GM21528 (cell line): ENCODE results near the gene FAM210B.
"Not testable (repeated sequence)": the region's sequence is repeated elsewhere in the genome, so short reads cannot be mapped to it uniquely, and the experiment has no call there.

Experiments used
- ATAC-seq: cut with Tn5 transposase; IDR thresholded peaks from one replicate; pipeline ENCODE4 v1.9.1; 2021; ENCODE audit warnings: mild to moderate bottlenecking, moderate library complexity; ENCODE audit not compliant: unreplicated experiment, low FRiP score

The FAM210B gene

DNA sequence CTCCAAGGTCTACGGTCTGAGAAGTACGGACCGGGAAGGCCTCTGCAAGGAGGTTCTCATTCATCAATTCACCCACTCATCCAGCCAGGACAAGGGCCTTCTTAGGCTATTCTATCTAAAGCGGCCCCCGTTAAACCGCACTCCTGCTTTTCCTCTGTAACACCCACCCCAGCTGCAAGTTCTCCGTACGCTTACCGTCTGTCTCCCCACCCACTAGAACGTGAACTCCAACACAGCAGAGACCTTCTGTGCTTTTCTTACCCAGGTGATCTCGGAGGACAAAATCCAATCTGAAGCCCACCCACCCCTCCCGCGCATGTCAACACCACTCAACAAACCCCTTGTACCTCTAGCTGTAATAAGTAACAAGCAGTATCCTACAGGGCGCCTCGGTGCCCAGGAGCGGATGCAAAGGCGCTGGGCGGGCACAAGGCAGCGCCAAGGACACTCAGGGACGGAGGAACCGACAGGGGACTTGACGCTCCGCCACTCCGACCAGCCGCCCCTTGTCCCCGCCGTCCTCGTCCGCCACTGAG is 32.9 kb downstream of the FAM210B start:
- ATAC-seq = peak; percentile 44

- ATAC-seq = peak; percentile 96
These were observed 33.5 kb downstream of the FAM210B start, which contains the start of the genes AURKA and CSTF1 for GRCh38 chr20:56392132-56392880. Gene AURKA, minus strand, starts transcription at chr20:56392215. Its CDS starts 4,018 bp downstream, at chr20:56388197. Gene CSTF1, plus strand, starts transcription at chr20:56392645. Its CDS starts 2,908 bp downstream, at chr20:56395553.

- ATAC-seq = no peak
These were observed 34.2 kb downstream of the FAM210B start for GRCh38 chr20:56392881-56393482.

DNA sequence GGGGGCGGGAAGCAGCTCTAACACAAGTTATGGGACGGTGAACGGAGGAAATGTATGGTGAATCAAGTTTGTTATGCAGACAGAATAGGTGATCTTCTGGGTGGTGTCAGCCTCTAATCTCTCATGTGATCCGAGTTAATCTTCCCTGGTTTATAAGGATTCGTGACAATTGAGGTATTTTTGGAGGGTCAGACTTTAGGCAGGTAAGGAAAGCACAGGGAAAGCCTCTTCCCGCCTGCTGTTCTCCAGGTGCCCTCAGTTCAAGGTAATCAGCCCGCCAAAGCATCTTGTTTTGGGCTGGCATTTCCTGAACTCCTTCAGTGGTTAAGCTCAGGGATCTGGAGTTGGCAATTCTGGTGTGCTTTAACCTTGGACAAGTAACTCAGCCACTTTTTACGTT is 34.9 kb downstream of the FAM210B start:
- ATAC-seq = no peak

- ATAC-seq = no peak
These were observed 36.4 kb downstream of the FAM210B start for GRCh38 chr20:56395166-56395565.

DNA sequence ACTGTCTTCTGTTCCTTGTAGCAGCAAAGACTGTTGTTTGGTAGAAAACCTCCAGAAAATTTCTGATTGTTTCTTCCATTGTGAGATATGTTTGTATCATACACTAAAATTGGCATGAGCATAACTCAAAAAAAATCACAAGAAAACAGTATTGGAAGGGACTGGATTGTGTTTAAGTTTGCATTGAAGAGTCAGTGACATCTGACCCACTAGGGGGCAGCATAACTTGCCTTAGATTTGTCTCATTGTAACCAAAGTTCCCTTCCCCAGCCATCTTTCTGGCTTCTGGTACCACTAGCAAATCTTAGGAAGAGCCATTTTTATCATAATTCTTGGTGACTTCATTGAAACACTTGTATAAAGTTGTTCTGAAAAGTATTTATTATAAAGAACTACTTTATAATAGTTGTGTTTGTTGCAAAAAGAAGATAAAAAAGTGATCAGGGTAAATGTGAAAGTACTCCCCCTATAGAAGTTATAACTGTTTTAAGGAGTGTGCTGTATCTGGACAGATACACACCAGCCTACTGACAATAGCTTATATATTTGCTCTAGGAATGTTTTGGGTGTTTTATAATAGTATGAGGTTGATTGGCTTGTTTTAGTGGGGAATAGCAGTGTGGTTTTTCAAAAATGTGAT is 41.3 kb downstream of the FAM210B start:
- ATAC-seq = peak; percentile 65

- no peak for ATAC-seq
These were observed 44.7 kb downstream of the FAM210B start for GRCh38 chr20:56403465-56403864.

DNA sequence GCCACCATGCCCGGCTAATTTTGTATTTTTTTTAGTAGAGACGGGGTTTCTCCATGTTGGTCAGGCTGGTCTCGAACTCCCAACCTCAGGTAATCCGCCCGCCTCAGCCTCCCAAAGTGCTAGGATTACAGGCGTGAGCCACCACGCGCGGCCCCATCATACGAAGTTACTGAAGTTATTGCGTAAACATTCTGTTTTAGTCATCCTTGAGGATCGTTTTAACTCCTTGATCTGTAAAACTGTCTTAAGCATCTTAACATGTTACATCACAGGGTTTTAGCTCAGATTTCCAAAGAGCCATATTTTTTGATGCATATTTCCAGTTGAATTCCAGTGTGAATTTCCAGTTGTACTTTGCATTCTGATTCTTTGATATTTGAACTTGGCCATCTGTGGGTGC is 46.6 kb downstream of the FAM210B start:
- not testable (repeated sequence) for ATAC-seq

DNA sequence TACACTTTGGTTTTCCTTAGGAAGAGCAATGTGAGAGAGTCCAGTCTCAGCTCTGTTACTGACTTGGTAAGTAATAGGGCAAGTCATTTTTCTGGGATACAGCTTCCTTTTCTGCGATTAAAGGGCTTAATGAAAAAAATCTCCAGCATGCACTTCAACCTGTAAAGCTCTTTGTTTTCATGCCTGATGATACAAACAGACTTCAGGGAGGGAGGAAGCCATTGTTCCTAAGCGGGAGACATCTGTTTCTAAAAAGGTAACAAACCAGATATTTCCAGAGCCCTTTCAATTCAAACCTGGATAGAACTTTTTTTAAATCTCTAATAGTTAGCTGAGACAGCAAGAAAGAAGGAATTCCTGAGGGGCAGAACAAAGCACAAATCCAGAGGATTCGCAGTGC is 48.1 kb downstream of the FAM210B start:
- ATAC-seq = no peak

DNA sequence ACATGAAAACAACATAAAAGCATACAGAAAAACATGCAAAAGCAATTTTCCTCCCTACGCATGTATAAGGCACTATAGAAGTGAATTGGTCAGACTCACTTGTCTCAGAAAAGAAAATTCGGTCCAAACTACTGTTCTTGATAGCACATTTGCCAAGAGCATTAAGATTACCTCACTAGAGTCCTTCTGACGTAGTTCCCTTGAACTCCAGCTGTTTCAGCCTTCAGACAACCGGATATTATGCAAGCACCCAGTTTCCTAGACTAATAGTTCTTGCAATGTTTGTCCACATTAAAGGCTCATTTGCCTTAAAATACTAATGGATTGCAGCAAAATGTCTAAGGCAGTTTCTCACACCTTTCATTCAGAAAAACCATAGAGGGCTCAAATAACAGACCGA is 50.7 kb downstream of the FAM210B start:
- no peak for ATAC-seq

DNA sequence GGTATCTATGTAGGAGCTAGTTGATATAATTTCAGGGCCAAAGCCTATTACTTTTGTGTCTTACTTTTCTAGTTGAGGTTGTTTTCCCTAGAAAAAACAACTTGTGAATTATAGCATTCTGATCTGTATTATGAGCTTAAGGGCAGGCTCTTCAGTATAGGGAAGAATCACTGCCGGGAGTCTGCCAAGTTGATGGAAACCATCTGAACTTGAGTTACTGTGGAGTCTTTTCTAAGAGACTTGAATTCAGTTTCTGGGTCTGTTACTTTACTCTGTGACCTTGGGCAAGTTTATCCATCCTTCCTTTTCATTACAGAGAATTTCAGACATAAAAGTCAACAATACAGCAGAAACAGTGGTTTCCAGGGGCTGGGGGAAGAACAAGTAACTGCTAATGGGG is 51.2 kb downstream of the FAM210B start:
- no peak for ATAC-seq

DNA sequence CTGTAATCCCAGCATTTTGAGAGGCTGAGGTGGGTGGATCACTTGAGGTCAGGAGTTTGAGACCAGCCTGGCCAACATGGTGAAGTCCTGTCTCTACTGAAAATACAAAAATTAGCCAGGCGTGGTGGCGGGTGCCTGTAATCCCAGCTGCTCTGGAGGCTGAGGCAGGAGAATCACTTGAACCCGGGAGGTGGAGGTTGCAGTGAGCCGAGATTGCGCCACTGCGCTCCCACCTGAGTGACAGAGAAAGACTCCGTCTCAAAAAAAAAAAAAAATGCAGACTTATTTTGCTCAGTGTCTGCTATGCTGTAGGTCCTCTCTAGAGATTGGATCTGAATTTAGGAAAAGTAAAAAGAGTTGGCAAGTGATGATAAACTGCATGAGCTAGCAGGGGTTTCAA is 52.5 kb downstream of the FAM210B start:
- not testable (repeated sequence) for ATAC-seq

GRCh38 chr20:56411759-56412472 is 53.1 kb downstream of the FAM210B start, which contains the start of gene CASS4:
Gene CASS4, plus strand, starts transcription at chr20:56412260. Its CDS starts 199 bp downstream, at chr20:56412459.
- peak; percentile 72 for ATAC-seq

GRCh38 chr20:56412473-56412790 is 53.7 kb downstream of the FAM210B start:
- no peak for ATAC-seq

DNA sequence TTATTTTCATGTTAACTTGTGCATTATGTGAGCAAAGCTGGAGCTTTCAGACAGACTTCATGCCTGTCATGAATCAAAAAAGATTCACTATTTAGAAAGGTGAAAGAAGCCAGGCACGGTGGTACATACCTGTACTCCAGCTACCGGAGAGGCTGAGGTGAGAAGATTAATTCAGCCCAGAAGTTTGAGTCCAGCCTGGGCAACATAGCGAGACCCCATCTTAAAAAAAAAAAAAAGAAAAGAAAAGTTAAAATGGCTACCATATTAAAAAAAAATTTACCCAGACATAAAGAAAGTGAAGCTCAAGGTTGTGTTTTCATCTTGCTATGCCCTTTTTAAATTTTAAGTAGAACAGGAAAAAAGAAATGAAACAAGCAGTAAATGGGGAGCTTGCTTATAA is 54.2 kb downstream of the FAM210B start:
- ATAC-seq = no peak

DNA sequence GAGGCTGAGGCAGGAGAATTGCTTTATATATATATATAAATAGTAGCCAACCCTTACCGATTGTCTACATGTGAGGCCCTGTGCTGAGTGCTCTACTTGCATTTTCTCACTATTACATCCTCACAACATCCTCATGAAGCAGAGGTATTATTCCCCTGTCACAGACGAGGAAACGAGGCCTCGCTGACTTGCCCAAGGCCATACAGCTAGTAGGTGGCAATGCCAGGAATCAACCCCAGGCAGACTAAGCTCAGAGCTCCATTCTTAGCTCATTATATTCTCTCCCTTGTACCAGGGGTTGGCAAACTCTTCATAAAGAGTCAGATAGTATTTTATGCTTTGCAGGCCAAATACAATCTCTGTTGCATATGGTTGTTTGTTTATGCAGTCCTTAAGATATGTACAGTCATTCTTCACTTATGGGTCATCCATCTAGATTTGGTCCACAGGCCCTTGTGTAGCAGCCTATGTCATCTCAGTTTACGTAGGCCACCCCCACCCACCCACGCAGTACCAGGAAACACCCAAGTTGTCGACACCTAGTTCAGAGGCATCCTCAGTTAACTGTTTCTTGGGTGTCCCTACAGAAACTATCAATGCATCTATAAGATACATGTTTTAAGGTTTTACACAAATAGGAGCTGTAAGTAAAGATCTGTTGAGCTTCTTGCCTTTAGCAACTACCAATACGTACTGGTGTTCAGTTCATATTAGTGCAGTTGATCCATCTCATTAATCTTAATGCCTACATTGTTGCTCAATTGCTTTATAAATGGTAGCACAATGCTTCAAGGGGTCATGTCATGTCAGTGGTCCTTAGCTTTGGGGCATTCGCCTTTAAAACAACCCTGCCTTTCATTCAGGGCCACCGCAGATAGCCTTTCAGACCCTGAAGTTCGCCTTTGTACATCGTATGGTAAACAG is 56.3 kb downstream of the FAM210B start:
- no peak for ATAC-seq

GRCh38 chr20:56417402-56417801 is 58.6 kb downstream of the FAM210B start:
- ATAC-seq = no peak

- ATAC-seq = no peak
These were observed 59.1 kb downstream of the FAM210B start for GRCh38 chr20:56417911-56418310.
